GM19025 (cell line): ENCODE measurements around the gene SNRNP25.
A peak's percentile ranks its signal among the peaks of the same experiment; 100 is the strongest.
"Not testable (repeated sequence)": the region's sequence is repeated elsewhere in the genome, so short reads cannot be mapped to it uniquely, and the experiment has no call there.

Experiments
- ATAC-seq: cut with Tn5 transposase; IDR thresholded peaks from one replicate; pipeline ENCODE4 v1.9.1; 2021; ENCODE audit warnings: mild to moderate bottlenecking, low read depth, moderate library complexity; ENCODE audit not compliant: unreplicated experiment

The SNRNP25 gene

DNA sequence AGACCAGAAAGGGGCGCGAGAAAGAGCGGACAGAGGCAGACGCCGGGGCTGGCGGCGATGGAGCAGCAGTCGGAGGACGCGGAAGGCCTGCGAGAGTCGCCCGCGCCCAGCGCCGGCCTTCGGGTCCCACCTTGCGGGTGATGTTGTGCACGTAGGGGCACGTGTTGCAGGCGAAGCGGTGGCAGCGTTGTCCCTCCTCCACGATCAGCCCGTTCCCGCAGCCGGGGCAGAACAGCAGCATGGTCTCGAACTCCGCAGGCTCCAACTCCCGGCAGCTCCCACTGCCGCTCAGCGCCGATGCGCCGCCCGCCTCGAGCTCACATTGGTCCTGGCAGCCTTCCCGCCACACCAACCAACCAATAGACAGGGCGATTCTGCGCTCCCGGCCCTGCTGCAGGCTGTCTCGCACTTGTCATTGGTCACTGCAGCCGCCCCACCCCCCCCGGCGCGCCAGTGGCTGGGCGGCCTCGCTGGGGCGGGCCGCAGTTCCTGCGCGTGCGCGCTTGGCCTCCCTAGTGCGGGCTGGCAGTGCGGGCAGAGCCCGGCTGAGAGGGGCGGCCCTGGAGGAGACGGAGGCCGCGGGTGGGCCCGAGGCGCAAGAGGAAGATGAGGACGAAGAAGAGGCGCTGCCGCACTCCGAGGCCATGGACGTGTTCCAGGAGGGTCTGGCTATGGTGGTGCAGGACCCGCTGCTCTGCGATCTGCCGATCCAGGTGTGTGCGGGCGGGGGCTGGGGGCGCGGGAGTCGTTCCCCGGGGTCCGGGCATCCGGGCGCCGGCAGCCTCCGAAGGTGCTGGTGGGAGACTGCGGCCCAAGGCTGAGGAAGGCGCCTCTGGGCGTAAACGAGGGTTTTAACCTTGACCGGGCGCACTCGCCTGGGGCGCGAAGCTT, at the start of gene SNRNP25, which contains the start of gene POLR3K:
TSS of gene SNRNP25 (plus strand) at position 483 of the 891 bp plus-strand sequence. CDS start at position 672, 189 bp downstream.
TSS of gene POLR3K (minus strand) at position 263 of the 891 bp plus-strand sequence. CDS start at position 241, 22 bp downstream.
- peak; percentile 91 for ATAC-seq

DNA sequence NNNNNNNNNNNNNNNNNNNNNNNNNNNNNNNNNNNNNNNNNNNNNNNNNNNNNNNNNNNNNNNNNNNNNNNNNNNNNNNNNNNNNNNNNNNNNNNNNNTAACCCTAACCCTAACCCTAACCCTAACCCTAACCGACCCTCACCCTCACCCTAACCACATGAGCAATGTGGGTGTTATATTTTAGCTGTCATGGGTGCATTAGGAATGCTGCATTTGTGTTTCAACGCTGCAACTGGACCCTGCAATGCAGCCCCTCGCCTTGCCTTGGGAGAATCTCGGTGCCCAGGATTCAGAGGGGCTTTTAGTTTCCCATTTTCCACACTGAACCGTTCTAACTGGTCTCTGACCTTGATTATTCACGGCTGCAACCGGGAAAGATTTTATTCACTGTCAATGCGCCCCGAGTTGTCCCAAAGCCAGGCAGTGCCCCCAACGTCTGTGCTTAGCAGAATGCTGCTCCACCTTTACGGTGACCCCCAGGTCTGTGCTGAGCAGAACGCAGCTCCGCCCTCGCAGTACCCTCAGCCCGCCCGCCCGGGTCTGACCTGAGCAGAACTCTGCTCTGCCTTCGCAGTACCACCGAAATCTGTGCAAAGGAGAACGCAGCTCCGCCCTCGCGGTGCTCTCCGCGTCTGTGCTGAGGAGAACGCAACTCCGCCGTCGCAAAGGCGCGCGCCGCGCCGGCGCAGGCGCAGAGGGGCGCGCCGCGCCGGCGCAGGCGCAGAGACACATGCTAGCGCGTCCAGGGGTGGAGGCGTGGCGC, 43.5 kb upstream of the SNRNP25 start:
- no peak for ATAC-seq

DNA sequence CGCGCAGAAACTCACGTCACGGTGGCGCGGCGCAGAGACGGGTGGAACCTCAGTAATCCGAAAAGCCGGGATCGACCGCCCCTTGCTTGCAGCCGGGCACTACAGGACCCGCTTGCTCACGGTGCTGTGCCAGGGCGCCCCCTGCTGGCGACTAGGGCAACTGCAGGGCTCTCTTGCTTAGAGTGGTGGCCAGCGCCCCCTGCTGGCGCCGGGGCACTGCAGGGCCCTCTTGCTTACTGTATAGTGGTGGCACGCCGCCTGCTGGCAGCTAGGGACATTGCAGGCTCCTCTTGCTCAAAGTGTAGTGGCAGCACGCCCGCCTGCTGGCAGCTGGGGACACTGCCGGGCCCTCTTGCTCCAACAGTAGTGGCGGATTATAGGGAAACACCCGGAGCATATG, 42.9 kb upstream of the SNRNP25 start:
- not testable (repeated sequence) for ATAC-seq

DNA sequence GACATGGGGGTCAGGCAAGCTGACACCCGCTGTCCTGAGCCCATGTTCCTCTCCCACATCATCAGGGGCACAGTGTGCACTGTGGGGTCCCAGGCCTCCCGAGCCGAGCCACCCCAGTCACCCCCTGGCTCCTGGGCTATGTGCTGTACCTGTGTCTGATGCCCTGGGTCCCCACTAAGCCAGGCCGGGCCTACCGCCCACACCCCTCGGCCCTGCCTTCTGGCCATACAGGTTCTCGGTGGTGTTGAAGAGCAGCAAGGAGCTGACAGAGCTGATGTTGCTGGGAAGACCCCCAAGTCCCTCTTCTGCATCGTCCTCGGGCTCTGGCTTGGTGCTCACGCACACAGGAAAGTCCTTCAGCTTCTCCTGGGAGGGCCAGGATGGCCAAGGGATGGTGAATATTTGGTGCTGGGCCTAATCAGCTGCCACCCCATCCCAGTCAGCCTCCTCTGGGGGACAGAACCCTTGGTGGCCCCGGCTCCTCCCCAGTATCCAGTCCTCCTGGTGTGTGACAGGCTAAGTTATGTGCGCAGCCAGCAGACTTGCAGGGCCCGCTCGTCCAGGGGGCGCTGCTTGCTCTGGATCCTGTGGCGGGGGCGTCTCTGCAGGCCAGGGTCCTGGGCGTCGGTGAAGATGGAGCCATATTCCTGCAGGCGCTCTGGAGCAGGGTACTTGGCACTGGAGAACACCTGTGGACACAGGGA, 36.4 kb upstream of the SNRNP25 start:
- ATAC-seq: not testable (repeated sequence)

DNA sequence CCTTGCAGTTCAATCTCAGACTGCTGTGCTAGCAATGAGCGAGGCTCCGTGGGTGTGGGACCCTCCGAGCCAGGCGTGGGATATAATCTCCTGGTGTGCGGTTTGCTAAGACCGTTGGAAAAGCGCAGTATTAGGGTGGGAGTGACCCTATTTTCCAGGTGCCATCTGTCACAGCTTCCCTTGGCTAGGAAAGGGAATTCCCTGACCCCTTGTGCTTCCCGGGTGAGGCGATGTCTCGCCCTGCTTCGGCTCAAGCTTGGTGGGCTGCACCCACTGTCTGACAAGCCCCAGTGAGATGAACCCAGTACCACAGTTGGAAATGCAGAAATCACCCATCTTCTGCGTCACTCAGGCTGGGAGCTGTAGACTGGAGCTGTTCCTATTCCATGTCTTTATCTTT, 32.7 kb upstream of the SNRNP25 start:
- ATAC-seq: not testable (repeated sequence)

DNA sequence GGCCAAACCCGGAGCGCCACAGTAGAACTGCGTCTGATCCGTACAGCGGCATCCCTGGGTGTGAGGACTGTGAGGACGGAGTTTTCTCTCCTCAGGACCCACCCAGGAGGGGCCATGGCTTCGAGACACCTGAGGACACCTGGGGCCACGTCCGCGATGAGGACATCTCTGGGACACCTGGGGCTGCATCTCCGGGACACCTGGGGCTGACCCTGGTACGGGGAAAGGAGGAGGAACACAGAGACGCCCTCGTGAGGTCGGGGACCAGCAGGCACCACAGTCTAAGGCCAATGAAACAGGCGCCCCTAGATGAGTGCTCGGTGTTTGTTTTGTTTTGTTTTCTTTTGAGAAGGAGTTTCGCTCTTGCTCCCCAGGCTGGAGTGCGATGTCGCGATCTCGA, 29.5 kb upstream of the SNRNP25 start:
- ATAC-seq: not testable (repeated sequence)

DNA sequence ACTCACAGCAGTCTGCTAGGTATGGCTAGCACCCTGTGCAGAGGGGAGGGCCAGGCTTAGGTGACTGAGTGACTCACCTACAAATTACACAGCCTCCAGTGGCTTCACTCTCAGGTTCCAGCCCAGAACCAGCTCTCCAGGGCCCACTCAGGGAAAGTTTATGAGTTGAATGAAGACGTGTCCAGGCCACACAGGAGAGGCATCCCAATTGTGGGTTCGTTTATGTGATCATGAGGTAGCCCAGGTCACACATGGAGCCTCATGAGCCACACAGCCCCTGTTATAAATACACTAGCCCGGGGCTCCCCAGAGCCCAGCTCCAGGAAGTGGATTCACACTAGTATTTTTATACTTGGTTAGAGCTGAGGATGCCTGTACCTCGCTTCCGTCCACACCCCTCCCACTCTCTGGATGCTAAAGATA, 27.7 kb upstream of the SNRNP25 start:
- not testable (repeated sequence) for ATAC-seq

DNA sequence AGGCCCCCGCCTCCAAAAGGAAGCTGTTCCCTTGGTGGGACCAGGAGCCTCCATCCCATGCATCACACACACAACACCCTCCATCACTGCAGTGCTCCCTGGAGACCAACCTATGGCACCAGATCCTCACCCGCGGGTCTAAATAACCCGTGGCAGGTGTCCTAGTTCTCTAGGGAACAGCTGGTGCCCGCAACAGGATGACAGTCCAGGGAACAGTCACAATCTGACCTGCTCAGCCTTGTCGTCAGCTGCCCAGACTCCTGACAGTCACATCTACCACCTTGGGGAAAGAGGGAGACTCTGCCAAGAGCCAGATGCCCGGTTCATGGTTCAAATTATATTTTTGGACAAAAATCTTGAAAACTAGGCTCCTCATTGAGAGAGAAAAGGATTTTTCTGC, 23.0 kb upstream of the SNRNP25 start:
- not testable (repeated sequence) for ATAC-seq

DNA sequence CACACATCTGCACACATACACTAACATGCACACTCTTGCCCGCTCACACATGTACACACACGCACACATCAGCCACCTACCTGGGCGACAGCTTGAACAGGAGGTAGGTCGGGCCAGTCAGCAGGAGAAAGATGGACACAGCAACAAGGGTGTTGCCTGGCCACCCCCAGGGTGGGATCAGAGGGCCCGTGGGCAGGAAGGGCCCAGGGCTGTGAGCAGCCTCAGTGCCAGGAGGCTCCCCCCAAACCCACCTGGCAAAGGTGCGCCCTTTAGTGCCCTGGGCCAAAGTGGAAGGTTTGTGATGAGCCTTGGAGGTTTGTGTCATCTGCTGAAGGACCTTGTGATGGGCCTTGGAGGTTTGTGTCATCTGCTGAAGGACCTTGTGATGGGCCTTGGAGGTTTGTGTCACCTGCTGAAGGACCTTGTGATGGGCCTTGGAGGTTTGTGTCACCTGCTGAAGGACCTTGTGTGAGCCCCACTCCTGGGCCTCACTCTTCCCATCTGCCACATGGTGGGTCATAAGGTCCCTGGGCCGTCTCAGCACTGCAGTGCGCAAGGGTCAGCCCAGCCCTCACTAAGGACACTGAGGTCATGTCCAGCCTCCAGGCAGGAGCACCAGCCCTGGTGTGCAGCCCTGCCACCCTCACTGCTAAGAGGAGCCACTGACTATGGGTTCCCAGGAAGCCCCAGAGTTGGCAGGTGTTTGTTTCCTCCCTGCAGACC, 20.3 kb upstream of the SNRNP25 start:
- not testable (repeated sequence) for ATAC-seq

DNA sequence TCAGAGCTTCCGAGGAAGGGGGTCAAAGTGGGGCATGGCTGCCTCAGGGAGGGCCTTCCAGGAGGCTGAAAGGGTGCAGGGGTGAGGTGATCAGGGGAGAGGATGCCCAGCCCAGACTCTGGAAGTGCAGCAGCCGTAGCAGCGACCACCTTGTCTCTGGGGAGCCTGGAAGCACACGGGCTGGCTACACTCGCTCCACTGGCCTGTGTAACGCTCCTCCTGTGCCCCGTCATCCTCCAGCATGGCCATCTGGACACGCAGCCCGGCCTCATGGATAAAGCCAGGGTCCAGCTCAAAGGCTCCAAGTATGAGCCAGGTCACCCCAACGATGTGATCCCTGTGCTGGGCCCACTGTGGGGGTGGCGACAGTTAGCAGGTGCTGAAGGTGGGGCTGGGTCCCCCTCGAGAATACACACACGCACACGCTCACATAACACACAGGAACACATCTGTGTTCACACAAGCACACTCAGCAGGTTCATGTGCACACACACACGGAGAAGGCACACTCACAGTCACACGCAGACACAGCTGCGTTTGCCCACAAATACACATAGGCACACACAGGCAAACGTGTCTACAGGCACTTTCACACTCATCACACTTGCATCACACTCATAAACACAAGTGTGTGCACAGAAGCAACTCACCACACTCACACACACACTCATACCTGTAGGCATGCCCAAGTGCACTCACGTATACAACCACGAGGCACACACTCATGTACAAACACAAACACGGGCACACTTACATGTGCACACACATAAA, 19.6 kb upstream of the SNRNP25 start:
- no peak for ATAC-seq

DNA sequence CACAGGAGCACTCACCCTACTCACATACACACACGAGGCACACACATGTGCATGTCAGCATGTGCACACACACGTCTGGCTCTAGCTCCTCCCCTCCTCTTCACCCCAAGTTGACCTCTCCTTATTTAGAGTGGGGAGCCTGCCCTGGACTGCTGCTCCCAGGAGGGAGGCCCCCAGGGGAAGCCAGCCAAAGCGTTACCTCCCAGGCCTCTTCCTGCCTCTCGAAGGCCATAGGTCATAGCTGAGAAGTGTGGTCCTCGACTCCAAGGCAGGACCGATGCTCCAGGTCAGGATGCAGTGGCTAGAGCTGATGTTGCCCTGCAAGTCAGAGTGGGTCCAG, 19.0 kb upstream of the SNRNP25 start:
- ATAC-seq: no peak

DNA sequence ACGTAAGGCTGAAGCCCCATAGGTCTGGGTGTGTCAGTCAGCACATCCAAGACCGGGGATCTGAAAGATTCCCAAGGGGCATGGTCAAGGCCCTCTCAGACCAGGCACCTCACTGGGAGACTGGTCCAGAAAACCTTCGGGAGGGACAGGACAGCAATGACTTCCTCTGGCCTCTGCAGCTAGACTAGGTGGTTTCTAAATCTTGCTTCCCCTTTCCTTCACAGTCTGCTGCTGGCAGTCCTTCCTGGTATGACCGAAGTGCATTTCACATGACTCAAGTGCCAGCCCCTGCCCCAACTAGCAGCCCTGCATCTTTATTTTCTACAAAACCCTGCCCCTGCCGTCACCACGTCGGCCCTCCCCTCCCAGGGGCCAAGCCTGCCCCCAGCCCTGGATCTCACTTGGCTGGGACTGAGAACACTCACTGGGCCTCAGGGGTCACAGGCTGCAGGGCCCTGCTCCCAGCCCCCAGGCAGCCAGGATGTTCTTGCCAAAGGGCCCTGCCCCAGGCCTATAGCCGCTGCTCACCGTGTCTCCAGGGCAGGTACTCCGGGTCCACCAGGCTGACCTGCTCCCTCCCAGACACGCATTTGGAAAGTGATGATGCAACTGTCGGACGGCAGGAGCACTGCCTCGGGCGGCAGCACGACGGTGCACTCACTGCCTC, 18.5 kb upstream of the SNRNP25 start:
- no peak for ATAC-seq

DNA sequence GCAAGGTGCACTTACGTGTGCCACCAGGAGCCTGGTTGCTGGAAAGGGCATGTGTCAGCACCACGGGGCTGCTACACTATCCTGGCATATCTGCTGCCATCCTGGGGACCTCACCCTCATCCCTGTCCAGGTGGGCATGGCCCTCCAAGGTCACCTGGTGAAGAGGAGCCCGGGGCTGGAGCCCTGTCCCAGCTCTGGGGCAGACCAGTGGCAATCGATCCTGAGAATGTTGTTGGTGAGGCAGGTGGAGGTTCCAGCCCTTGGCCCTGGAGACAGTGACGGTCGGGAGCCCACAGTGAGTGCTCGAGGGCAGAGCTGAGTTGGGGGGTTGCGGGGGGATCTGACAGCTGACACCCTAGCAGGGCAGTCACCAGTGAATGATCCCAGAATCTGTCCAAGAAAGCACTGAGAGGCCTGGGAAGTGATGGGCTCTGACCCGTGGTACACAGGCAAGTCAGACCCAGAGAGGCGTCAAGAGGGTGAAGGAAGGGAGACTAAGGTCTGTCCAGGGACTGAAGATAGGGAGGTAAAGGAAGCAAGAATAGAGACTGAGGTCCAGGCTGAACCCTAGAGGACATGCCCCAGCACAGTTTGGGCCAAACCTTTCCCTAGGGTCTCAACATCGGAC, 17.8 kb upstream of the SNRNP25 start:
- no peak for ATAC-seq

DNA sequence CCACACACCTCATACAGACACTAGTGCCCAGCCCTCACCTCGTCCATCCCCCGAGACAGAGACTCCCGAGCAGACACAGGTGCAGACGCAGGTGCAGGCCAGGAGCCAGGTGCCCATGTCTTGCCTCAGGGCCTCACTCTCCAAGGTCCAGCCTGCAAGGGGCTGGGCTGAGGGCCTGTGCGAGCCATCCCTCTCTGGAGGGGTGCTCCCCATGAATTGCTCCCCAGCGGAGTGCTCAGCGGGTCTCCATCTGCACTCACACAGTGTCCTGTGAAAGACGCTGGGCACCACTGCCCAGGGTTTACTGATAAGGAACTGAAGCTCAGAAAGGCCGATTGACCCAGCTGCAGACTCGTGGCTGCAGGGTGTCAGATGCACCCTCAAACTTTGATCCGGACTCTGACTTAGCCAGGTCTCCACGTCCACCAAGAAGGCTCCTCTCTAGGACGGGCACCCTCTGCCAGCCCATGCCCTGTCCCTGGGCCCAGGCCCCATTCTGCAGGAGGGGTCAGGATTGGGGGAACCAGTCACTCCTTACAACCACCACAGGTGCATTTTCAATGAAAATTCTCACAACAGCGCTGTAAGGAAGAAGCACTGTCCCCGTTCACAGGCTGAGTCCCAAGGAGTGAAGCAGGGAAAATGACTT, 17.2 kb upstream of the SNRNP25 start:
- ATAC-seq: no peak

DNA sequence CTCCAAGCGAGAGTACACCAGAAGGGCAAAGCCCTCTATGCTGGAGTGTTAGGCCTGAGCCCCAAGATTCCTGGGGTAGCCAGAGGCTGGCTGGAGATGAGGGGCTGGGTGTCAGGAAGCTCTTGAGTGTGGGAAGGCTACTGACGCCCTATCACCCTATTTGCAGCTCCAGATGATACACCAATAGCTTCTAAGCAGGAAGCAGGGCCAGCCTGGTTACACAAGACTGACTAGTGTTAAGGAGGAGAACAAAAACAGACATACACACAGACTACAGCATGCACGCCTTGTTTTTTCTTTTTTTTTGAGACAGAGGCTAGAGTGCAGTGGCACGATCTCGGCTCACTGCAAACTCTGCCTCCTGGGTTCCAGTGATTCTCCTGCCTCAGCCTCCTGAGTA, 16.1 kb upstream of the SNRNP25 start:
- no peak for ATAC-seq

DNA sequence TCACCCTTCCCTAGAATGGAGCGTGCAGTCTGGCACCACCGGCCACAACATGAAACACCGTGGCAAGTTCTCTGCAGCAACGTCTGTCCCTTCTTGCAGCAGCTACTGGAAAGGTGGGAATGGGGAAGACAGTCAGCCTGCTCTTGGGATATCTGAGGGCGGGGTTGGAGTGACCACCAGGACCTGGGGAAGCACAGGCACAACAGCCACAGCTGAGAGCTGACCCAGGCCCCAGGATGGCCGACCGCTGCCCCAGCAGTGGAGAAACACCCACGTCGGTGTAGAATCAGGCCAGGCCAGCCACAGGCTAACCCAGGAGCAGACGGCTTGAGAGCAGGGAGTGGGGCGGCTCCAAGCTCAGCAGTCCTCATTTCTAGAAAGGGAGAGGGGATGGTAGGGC, 15.4 kb upstream of the SNRNP25 start:
- ATAC-seq: not testable (repeated sequence)

DNA sequence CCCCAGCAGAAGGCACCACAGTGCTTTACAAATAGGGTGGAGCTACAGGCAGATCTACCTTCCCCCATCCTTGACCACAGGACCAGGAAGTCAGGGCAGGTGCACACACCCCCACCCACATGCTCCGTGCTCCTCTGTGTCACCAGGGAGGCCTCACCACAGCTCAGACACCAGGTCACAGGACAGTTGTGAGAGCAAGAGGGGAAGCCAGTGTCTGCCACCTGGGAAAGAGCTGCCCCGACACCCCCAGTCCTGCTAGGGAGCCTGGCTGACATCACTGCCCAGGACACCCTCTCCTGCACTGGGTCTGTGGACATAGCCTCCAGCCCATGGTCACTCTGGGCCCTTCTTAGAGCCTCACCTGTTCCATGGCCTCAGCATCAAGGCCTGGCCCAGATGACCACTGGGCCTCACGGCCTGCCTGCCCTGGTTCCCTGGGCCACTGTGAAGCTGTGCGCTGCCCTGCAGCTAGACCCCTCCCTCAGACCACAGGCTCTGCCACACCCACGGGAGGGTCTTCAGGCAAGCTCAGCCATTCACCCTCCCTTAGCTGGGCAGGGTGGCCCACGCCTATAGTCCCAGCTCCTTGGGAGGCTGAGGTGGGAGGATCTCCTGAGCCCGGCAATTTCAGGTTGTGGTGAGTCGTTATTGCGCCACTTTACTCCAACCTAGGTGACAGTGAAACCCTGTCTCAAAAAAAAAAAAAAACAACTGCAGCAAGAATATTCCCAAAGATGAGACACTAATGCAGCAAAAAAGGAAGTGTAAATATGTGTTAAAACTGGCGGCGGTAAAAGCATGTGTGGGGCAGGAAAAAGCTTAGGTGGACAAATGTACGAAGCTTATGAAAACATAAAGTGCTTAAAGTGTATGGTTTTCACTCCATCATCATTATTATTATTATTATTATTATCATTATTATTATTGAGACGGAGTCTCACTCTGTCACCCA, 14.4 kb upstream of the SNRNP25 start:
- peak; percentile 44 for ATAC-seq
